Placental epithelial cell (primary cell): ENCODE measurements around the gene FRZB. TPM values are rescaled to one million over a fixed set of nuclear protein-coding genes. Genes with fewer than 3 reads are reported as not detected.

Source experiments
- small RNA-seq: library from RNA; depleted of rRNA; stranded (forward); fragments of <200 nt; gene quantifications from one replicate; pipeline ENCODE3, GENCODE V24; 2012
- total RNA-seq: library from RNA; depleted of rRNA; stranded (reverse); fragments of >200 nt; gene quantifications from 2 replicates; pipeline ENCODE4 v1.2.3, GENCODE V29; 2012

The FRZB gene, protein sequence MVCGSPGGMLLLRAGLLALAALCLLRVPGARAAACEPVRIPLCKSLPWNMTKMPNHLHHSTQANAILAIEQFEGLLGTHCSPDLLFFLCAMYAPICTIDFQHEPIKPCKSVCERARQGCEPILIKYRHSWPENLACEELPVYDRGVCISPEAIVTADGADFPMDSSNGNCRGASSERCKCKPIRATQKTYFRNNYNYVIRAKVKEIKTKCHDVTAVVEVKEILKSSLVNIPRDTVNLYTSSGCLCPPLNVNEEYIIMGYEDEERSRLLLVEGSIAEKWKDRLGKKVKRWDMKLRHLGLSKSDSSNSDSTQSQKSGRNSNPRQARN
- not detected in 2 replicates for total RNA-seq

DNA sequence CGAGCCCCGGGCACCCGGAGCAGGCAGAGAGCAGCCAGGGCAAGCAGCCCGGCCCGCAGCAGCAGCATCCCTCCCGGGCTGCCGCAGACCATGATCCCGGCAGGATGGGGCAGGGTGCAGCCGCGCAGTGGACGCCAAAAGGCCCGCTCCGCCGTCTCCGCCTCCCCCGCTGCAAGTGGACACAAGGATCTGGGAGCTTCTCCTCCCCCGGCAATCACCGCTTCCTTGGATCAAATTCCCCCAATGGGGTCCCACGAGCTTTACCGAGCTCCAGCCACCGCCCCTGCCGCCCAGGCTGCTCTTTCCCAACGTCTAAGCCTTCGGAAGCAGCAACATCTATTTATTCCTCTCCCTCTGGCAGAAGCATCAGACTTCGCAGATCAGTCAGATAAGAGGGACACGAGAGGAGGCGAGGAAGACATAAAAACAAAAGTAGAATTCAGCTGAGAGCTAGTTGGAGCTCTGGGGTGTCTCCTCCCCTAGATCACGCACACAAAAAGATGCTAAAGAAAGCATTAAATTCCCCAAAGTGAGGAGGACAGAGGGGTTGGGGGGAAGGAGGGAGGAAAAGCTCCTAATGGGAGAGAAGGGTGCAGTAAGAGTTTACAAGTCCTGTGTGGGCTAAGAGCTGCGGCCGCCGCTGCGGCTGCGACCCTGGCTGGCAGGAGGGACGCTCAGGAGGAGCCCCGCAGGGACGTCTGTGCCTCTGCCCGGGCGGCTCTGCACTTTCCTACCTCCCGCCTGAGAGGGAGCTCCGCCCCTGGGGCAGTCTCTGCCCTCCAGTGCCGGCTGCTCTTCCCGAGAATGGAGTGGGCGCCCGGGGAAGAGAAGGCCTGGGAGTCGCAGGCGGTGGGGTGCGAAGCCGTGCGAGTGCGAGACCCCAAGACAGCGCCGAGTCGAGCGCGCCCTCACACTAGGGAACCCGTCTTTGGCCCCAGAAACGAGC is at the start of gene FRZB:
Gene FRZB, minus strand, starts transcription at position 177 of the 946 bp plus-strand sequence. Its CDS starts 85 bp downstream, at position 92.

Small RNAs within 50 kb of the gene (small RNA-seq; reads per million reads assigned to genes)
- not detected for gene RF00019
- gene RNU6-1122P = not detected

Other genes with a start within 250 kb of the FRZB start
- gene DNAJC10, start 150.4 kb downstream of the FRZB start, total RNA-seq = 24.3 and 83.5 TPM in 2 replicates
- 112 and 207 TPM in 2 replicates for gene NCKAP1, start 171.8 kb upstream of the FRZB start, total RNA-seq
- gene DUSP19, start 212.1 kb upstream of the FRZB start, total RNA-seq = 0.79 and 0.87 TPM in 2 replicates